Stomach (tissue), 9 donors: Measurements from ENCODE around the gene KIFC3. TPM values are rescaled to one million over a fixed set of nuclear protein-coding genes. Genes with fewer than 3 reads are reported as not detected.
"Not testable (repeated sequence)": the region's sequence is repeated elsewhere in the genome, so short reads cannot be mapped to it uniquely, and the experiment has no call there.

Experiments used
- DNase-seq, 2 donors: peaks; one replicate each; pipeline versions ENCODE4 v3.0.0 to v3.0.0-alpha.2; 2013 to 2019
- H3K27ac ChIP-seq, 5 donors: fragments of 200-600 bp in 4 of 5; sonication (generic) in 4 of 5; one replicate each; pipeline ENCODE4 v1.5.1; 2013 to 2019; ENCODE audit warnings: mild to moderate bottlenecking in 1 of 5, moderate library complexity in 1 of 5
- H3K27me3 ChIP-seq, 3 donors: fragments of 200-600 bp; sonication (generic); one replicate each; pipeline ENCODE4 v1.5.1; 2017 to 2019; ENCODE audit warnings: mixed run types in 1 of 3
- H3K36me3 ChIP-seq, 4 donors: fragments of 200-600 bp; sonication (generic); 1 replicate in 3 of 4; 2 replicates in 1 of 4; pipeline ENCODE4 v1.5.1; 2016 to 2019
- H3K4me1 ChIP-seq, 4 donors: fragments of 200-600 bp; sonication (generic); one replicate each; pipeline ENCODE4 v1.5.1; 2016 to 2019
- H3K4me3 ChIP-seq, 4 donors: fragments of 200-600 bp; sonication (generic) in 3 of 4; one replicate each; pipeline ENCODE4 v1.5.1; 2016 to 2019; ENCODE audit warnings: mild to moderate bottlenecking in 1 of 4
- H3K9me3 ChIP-seq, 4 donors: fragments of 200-600 bp; sonication (generic); one replicate each; pipeline ENCODE4 v1.5.1; 2016 to 2019
- EP300 ChIP-seq: sonication (generic); formaldehyde crosslinking; IDR thresholded peaks from one replicate; pipeline ENCODE4 v1.6.1; 2017; ENCODE audit warnings: antibody characterized with exemption
- POLR2A ChIP-seq, 4 donors: fragments of 450-650 bp; IDR thresholded peaks; one replicate each; pipeline ENCODE4 v1.6.1; 2016; ENCODE audit warnings: antibody characterized with exemption in 4 of 4, control low read depth in 2 of 4, mild to moderate bottlenecking in 1 of 4, moderate library complexity in 1 of 4
- POLR2AphosphoS5 ChIP-seq, 3 donors: sonication (generic); formaldehyde crosslinking; IDR thresholded peaks; one replicate each; pipeline ENCODE4 v1.6.1; 2016; ENCODE audit warnings: antibody characterized with exemption in 3 of 3
- WGBS, 5 donors: extraction: QIAGEN DNeasy Blood & Tissue Kit in 3 of 5; methylation state at CpG; one replicate each; pipeline versions ENCODE4 v1.1.5 to v1.1.7; 2013 to 2018; 5-methylcytosine and 5-hydroxymethylcytosine counted together
- intact Hi-C: fragments of 100-400 bp; cut with DNase I; formaldehyde crosslinking; loops from one replicate; pipeline ENCODE4 v1.15.1; 2023; ENCODE audit warnings: low total_unique reads
- polyA plus RNA-seq, 3 donors: library from polyadenylated mRNA; stranded (reverse); fragments of 200-250 nt; gene quantifications; one replicate each; pipeline ENCODE4 v1.2.3, GENCODE V29; 2013
- total RNA-seq, 5 donors: library from RNA; depleted of rRNA; stranded (reverse); fragments of >200 nt; gene quantifications; one replicate each; pipeline versions ENCODE4 v1.1.0 to v1.2.3, GENCODE V29; 2014 to 2016
- TF ChIP-seq, protein P1 (sequence below), 7 experiments: fragments of 450-650 bp in 4 of 7; fragments of 200-600 bp in 3 of 7; sonication (generic) in 3 of 7; IDR thresholded peaks; one replicate each; pipeline ENCODE4 v1.5.1; 2016 to 2019; ENCODE audit warnings: antibody characterized with exemption in 7 of 7, control low read depth in 2 of 7, mild to moderate bottlenecking in 1 of 7
- donor health status: healthy with polysubstance abuse.
- donor health status: Bipolar disorder and iron deficiency.
- donor health status: healthy.

KIFC3 gene
- total and polyA plus RNA-seq, 8 donors: 2.3 to 249 (median 31.1) TPM

- no peak for DNase-seq
- Histone ChIP-seq H3K27me3 (no peaks in the 10 kb centered on the region), H3K4me3 (no peak overlapping the region), H3K9me3 (no peaks in the 10 kb centered on the region), H3K27ac (no peak overlapping the region), H3K36me3 (peaks cover 0 to 85% (median 60%) of the 10 kb centered on the region in 4 donors), H3K4me1 (no peaks in the 10 kb centered on the region)
- TF ChIP-seq POLR2A (IDR thresholded peaks at IDR 0.05): no peak
- no peak for TF ChIP-seq POLR2AphosphoS5 (IDR thresholded peaks at IDR 0.05)
- TF ChIP-seq, protein P1, sequence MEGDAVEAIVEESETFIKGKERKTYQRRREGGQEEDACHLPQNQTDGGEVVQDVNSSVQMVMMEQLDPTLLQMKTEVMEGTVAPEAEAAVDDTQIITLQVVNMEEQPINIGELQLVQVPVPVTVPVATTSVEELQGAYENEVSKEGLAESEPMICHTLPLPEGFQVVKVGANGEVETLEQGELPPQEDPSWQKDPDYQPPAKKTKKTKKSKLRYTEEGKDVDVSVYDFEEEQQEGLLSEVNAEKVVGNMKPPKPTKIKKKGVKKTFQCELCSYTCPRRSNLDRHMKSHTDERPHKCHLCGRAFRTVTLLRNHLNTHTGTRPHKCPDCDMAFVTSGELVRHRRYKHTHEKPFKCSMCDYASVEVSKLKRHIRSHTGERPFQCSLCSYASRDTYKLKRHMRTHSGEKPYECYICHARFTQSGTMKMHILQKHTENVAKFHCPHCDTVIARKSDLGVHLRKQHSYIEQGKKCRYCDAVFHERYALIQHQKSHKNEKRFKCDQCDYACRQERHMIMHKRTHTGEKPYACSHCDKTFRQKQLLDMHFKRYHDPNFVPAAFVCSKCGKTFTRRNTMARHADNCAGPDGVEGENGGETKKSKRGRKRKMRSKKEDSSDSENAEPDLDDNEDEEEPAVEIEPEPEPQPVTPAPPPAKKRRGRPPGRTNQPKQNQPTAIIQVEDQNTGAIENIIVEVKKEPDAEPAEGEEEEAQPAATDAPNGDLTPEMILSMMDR (IDR thresholded peaks at IDR 0.05): no peak
- intact Hi-C loops: no loop called here
- WGBS, 5 donors: 89 to 95% (median 93%) methylated on average over 3 of the region's 3 CpGs
Measured at GRCh38 chr16:57749101-57749692, 53.1 kb downstream of the KIFC3 start.

- Histone ChIP-seq H3K27ac (no peak overlapping the region), H3K9me3 (no peaks in the 10 kb centered on the region), H3K4me3 (no peak overlapping the region), H3K36me3 (peaks cover 0 to 85% (median 58%) of the 10 kb centered on the region in 4 donors), H3K4me1 (no peaks in the 10 kb centered on the region), H3K27me3 (no peaks in the 10 kb centered on the region)
- DNase-seq: no peak
- intact Hi-C loops: no loop called here
- TF ChIP-seq POLR2AphosphoS5 (IDR thresholded peaks at IDR 0.05) (no peak), EP300 (no peak), POLR2A (IDR thresholded peaks at IDR 0.05) (no peak)
- TF ChIP-seq, protein P1 (IDR thresholded peaks at IDR 0.05): no peak
- 82 to 89% (median 87%) methylated on average over 10 to 11 of the region's 11 CpGs for WGBS, 5 donors
Measured at GRCh38 chr16:57748596-57748995, 53.7 kb downstream of the KIFC3 start.

DNA sequence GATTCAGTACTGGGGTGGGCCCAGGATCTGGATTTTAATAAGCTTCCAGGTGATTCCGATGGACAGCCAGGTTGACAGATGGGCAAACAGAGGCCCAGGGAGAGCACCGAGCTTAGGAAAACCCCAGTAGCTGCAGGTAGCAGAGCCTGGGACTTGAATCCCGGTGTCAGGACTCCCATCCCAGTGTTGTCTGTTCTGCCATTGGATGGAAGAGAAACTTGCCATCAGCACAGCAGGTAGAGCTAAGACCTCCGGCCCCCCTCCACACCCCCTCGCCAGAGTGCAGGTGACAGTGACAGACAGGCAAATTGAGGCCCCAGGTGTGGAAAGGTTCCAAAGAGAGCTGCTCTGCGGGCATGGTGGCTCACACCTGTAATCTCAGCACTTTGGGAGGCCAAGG lies 54.3 kb downstream of the KIFC3 start:
- H3K27me3 ChIP-seq: no peaks in the 10 kb centered on the region
- DNase-seq: no peak
- intact Hi-C loops: no loop called here
- H3K36me3 ChIP-seq: peaks cover 0 to 85% (median 58%) of the 10 kb centered on the region in 4 donors
- H3K4me1 ChIP-seq: no peaks in the 10 kb centered on the region
- H3K9me3 ChIP-seq: no peaks in the 10 kb centered on the region
- H3K27ac ChIP-seq: no peak overlapping the region
- WGBS, 5 donors: 85 to 96% (median 92%) methylated on average over 3 to 6 of the region's 6 CpGs
- H3K4me3 ChIP-seq: no peak overlapping the region
- TF ChIP-seq POLR2AphosphoS5 (IDR thresholded peaks at IDR 0.05): no peak

DNA sequence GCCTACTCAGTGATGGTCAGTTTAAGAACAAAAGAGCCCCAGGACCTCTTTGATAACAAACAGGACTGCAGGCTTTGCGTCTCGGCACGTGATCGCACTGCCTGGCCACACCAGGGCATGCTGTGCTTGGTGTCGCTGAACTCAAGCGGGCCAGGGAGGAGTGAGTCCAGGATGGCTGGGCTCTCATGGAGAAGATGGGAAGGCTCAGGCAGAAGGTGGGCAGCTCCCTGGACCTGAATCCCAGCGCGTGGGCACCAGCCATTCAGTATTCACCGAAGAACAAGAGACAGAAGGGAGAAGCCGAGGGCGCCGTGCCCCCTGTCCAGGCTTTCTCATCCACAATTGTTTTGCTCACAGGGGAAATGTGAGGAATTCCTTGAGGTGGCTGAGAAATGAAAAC lies 54.8 kb downstream of the KIFC3 start:
- WGBS, 5 donors: 92 to 98% (median 96%) methylated on average over 12 of the region's 12 CpGs
- DNase-seq: no peak

DNA sequence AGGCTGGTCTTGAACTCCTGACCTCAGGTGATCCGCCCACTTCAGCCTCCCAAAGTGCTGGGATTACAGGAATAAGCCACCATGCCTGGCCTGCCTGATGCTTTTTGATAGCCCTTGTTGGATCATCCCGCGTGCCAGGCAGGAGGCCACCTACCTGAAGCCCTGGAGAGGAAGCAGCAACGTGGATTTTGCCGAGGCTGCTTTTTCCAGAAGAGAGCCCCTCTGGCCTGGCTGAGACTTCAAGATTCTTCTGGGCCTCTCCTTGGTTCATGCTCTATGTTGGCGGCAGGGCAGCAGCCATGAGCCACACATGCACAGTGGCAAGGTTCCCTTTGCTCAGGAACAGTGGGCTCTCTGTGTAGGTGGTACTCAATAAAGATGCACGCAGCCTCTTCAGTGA lies 55.2 kb downstream of the KIFC3 start:
- H3K27me3 ChIP-seq: no peaks in the 10 kb centered on the region
- no peak overlapping the region for H3K4me3 ChIP-seq
- no peak for DNase-seq
- no peak overlapping the region for H3K27ac ChIP-seq
- no peaks in the 10 kb centered on the region for H3K9me3 ChIP-seq
- intact Hi-C loops: no loop called here
- TF ChIP-seq EP300 (no peak), POLR2A (IDR thresholded peaks at IDR 0.05) (no peak), POLR2AphosphoS5 (IDR thresholded peaks at IDR 0.05) (no peak)
- TF ChIP-seq, protein P1 (IDR thresholded peaks at IDR 0.05): no peak
- WGBS, 5 donors: 87 to 96% (median 92%) methylated on average over 7 of the region's 7 CpGs
- no peaks in the 10 kb centered on the region for H3K4me1 ChIP-seq
- H3K36me3 ChIP-seq: peaks cover 0 to 85% (median 54%) of the 10 kb centered on the region in 4 donors

More for the DNA sequence above, 54.8 kb downstream of the KIFC3 start:
- H3K4me3 ChIP-seq: no peak overlapping the region
- no peaks in the 10 kb centered on the region for H3K27me3 ChIP-seq
- H3K4me1 ChIP-seq: no peaks in the 10 kb centered on the region
- H3K9me3 ChIP-seq: no peaks in the 10 kb centered on the region
- no peak overlapping the region for H3K27ac ChIP-seq
- intact Hi-C loops: no loop called here
- no peak for TF ChIP-seq POLR2AphosphoS5 (IDR thresholded peaks at IDR 0.05)
- peaks cover 0 to 85% (median 54%) of the 10 kb centered on the region in 4 donors for H3K36me3 ChIP-seq

- peaks cover 0 to 84% (median 54%) of the 10 kb centered on the region in 4 donors for H3K36me3 ChIP-seq
- H3K4me3 ChIP-seq, H3K4me1 ChIP-seq, H3K27me3 ChIP-seq, H3K27ac ChIP-seq, DNase-seq, intact Hi-C loops, H3K9me3 ChIP-seq: not testable (repeated sequence)
- whole genome bisulfite sequencing, 5 donors: 86 to 95% (median 91%) methylated on average over 6 to 7 of the region's 7 CpGs
Measured at GRCh38 chr16:57746316-57746715, 56.0 kb downstream of the KIFC3 start.
